Raji (cell line): ENCODE results near the gene BCL11B.

Experiments
- POLR2A ChIP-seq: IDR thresholded peaks from 2 replicates; pipeline ENCODE4 v1.6.1; 2011; ENCODE audit warnings: low read depth, low read length, control low read depth; ENCODE audit not compliant: insufficient read depth

Gene BCL11B

DNA sequence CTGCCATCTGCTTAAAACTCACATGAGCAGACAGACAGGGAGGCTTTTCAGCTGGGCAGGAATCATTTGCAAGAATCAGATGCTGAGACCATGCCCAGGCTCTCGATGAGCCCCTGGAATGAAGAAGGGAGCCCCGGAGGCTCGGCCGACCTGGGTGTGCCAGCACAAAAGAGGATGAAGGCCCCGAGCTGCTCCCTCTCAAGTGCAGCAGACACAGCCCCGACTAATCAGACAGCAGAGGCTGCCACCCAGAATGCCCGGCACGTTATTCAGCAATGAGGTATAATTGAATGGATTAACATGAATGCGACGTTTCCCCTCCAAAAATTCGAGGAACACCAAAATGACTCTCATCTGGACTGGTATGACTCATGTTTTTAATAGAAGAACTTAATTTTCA is 58.9 kb downstream of the BCL11B start:
- TF ChIP-seq POLR2A: no peak

DNA sequence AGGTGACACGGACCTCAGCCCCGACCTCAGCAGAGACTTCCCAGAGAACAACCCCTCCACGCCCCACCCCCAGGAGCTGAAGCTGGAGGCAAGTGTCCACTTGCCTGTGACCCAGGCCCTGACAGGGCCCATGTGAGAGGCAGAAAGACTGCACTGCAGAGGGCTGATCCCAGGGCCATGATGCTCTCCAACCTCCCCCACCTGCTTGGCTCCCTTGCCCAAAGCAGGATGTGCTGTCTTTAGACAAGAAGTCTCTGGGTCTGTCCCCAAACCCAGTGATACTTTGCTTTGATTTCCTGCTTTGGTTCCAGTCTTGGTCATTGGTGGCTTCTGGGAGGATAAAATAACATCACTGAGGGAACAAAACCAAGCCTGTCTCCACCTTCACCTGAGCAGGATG is 59.4 kb downstream of the BCL11B start:
- TF ChIP-seq POLR2A: no peak

DNA sequence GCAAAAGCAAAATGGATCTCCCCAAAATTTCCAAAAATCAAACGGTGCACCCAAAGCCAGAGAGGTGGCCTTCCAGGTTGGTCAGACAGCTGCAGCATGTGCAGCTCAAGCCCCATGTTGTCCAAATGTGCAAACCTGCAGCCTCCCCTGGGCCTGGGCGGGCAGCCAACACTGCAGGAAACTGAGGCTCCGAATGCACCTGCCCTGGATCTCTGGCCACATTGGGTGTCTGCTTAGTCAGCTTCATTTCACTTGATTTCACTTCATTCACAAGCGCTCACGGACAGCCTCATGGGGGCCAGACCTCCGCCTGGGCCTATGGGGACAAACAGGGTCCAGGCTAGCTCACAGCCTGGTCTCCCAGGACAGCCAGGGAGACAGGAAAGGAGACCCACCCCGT is 59.8 kb downstream of the BCL11B start:
- TF ChIP-seq POLR2A: no peak

DNA sequence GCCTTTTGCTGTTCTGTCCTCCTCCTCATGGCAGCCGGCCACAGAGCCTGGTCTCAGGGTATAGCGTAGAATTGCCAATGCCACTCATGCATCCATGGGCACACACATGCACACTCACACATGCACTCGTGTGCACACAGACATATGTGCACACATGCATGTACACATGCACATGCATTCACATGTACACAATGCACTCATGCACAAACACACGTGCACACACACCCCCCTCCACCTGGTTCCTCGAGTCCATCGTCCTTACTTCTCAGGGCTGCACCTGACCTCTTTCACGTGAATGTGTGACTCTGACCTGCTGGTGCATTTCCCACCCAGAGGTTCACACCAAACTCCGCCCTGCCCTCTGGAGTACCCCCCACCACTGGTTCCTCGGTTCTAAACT is 60.6 kb downstream of the BCL11B start:
- TF ChIP-seq POLR2A: no peak

DNA sequence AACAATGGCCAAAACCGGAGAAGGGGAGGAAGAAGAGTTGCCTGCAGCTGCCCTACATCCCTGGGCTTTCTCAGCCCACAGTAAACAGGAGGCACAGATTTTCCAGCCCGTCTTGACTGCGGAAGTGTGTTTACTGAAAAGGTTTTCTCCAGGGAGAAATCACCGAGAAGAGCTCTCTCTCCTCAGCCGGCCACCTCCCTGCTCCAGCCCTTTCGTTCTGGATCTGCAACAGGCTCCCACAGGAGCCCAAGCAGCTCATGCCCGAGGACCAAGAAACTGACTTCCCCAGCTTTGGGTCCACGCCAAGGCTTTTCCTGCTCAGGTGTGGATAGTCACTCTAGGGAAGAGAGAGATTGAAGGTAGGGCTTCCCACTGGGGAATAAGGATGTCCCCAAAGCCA is 61.7 kb downstream of the BCL11B start:
- TF ChIP-seq POLR2A: no peak

DNA sequence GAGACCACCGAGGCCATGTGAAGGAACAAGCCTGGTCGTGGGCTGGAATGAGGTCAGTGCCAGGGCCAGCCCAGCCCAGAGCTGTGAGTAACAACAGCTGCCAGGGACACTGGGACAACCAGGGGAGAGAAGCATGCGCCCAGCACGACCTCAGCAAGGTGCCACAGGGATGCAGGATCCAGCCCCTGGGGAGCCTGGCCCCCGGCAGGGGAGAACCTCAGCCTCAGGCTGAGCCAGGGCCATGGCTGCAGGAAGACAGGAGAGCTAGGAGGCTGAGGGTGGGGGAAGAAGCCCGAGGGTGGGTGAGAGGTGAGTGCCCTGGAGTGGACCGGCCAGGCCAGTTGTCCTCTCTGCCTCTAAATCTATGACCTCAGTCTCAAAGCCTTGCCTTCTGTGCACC is 62.6 kb downstream of the BCL11B start:
- TF ChIP-seq POLR2A: no peak

DNA sequence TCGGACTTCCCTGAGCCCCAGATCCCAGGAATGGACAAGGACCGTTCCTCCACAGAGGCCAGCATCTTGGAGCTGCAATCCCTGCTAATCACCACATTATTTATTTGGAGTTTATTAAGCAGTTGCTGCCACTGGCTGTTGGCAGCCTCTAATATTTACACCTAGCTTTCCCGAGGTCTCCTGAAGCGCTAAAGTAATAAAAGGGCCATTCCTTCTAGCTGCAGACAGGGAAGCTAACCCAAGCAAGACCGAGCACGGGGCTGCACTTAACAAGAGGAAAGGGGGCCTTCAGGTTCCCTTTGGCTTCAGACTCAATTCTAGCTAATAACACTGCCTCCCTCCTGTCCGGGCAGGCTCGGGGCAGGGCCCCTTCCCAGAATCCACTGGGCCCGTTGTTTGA is 63.7 kb downstream of the BCL11B start:
- TF ChIP-seq POLR2A: no peak

DNA sequence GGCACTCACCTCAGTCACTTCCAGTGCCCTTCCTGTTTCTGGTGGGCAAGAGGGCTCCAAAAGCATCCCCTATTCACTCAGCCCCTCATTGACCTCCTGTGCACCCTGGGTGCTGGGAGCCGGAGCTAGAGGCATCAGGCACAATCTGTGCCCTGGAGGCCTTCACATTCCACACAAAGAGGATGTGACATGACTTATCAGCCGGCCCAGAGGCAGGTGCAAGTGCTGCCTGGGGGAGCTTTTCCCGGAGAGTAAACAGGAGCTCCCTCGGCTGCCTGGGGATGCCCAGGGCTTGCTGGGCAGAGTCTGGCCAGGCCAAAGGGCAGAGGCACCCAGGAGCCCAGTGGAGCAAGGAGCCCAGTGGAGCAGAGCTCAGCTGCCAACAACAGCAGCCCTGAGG is 64.5 kb downstream of the BCL11B start:
- no peak for TF ChIP-seq POLR2A

DNA sequence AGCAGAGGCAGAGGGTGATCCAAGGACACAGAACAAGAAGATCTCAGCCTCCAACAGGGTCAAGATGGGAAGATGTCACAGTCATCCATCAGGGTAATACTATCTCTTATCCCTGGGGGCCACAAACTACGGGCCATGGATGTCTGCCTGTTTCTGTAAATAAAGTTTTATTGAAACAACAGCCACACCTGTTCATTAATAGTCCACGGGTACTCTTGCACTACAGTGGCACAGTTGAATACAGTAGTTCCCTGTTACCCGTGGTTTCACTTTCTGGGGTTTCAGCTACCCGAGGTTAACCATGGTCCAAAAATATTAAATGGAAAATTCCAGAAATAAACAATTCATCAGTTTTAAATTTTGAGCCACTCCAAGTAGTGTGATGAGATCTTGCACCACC is 65.9 kb downstream of the BCL11B start:
- TF ChIP-seq POLR2A: no peak

DNA sequence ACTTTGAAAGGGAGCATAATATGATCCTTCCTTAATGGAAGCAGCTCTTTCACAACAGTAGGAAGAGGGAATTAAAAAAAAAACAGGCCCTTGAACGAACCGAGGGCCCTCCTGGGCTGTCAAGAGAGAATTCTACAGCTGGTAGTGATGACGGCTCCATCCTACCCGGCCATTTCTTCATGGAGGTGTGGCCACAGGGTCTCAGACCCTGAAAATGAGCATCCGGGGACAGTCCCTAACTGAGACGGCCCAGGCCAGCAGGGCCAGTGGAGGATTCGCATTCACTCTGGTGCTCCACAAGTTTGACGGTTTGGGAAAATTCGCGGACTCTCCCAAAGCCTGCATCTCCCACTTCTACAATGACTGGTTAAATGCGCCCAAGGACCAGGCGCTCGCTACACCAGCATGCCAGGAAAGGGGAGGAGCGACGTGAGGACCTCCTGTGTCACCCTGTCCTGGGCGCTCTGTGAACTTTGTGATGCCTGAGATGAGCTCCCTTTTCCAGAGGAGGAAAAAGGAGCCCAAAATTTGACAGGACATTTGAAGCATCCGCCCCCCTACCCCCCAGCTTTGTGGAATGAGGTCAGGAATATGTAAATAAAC is 66.8 kb downstream of the BCL11B start:
- TF ChIP-seq POLR2A: no peak

DNA sequence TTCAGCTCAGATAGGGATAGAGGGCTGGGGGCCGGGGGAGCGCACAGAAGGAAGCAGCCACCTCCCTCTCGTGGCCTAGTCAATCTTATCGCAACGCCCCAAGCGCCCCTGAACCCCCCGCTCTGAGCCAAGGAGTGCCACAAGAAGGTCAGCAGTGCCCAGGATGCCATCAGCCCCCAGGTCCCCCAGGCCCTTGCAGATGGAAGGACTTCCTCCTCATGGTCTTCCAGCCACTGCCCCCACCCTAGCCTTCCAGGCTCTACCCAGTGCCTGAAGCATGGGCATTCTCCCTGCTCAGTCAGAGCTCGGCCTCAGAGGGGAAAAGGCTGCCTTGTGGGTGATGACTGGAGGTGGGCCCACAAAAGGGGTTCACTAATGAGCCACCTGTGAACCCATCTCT is 68.2 kb downstream of the BCL11B start:
- no peak for TF ChIP-seq POLR2A

DNA sequence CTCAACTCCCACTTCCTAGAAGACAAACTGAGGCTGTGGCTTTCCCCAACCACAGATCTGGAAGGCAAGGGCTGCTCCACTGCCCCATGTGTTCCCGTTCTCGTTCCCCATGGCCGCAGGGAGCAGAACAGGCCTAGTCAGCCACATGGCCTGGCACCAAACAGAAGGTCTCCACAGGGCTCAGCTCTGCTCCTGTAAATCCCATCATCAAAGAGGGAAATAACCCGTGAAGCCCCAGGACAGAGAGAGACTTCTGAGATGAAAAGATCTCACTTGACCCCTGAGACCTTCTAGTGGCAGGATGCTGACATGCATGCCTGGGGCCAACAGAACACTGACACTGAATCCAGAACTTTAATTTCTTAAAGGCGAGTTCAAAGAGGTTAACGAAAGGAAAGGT is 68.9 kb downstream of the BCL11B start:
- no peak for TF ChIP-seq POLR2A

DNA sequence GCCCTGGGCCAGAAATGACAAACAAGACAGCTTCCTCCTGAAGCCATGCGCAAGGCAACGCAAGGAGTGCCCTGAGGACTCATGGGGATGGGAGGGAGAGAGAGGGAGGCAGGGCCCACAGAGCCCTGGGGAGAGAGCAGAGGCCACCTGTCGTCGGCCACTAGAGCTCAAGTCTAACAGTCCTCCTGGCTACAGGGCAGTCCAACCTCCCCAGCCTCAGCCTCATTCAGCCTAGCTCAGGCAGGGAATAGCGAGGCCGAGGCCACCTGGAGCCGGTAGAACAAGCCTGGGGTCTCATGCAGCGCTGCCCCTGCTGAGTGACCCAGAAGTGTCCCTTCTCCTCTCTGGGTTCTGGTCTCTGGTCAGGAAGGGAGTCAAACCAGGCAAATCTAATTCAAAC is 69.5 kb downstream of the BCL11B start:
- no peak for TF ChIP-seq POLR2A

DNA sequence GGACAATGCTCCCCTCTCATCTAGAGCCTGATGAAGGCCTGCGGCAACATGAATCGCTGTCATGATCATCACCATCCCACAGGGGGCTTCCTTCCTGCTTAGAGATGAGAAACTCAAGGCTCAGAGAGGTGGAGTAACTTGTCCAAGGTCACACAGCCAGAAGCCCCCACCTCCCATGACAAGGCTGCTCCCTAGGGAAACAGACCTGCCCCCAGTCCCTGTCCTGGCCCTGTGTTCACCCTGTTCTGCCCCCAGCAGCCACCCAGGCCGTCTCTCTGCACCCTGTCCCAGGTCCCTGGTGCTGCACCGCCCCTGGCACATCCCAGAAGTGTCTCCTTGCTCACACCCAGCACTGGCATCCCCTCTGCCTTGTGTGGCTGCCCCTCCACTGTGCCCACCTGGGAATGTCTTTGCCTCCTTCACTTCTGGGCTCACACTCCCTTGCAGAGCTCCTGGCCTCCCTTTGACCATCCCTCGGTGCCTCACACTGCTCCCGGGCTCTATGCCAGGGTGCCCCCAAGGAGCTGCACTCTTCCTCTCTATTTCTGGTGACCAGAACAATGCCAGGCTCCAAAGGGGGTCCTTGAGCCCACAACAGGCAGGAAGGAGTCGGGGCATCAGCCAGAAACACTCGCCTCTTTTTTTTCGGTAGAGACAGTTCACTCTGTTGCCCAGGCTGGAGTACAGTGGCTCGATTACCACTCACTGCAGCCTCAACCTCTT is 70.5 kb downstream of the BCL11B start:
- TF ChIP-seq POLR2A: no peak

DNA sequence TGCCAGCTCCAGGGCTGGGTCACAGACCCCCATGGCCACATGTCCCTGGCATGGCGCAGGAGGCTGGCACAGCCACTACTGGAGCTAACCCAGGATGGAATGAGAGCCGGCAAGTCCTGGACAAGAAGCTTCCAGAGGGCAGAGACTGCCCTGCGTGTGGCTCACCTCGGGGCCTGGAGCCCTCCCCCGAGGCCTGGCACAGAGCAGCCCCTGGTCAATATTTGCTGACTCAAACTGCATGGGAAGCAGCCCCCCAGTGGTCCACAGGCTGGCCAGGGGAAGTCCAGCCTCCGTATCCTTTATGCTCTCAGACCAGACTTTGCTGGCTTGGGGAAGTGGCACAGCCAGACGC is 71.4 kb downstream of the BCL11B start:
- no peak for TF ChIP-seq POLR2A

DNA sequence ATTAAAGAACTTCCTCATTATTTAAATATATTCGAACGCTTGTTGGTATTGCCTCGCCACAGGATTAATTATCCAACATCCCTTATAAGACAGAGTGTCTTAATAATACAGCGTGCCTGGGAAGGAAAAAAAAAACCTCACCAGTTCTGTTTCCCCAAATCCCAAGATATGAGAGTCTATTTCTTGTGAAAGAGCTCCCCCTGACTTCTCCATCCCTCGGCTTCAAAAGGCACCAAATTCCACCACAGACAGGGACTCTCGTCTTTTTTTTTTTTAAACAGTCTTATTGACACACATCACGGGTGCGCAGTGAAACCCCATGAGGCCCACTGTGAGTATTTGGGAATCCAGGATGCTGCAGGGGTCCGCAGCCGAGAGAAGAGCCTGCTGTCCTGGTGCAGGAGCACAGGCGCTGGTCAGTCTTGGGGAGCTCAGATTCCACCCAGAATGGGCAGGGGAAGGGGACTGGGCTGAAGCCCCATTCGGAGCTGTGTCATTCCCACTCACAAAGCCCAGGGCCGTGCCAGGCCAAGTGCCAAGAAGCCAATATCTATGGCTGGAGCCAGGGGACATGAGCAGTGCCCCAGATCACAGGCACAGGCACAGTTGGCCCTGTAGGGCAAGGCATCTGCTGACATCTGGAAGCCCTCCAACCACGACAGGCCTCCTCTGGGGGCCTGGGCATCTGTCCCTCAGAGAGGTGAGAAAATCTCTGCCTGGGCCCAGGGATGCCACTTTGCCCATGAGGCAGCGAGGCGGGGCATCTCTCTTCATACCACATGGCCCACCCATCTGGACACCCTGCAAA is 71.9 kb downstream of the BCL11B start:
- no peak for TF ChIP-seq POLR2A
